COR-L47 (cell line): ENCODE data around the gene UQCRQ.

Experiments used
- DNase-seq: peaks from one replicate; lab custom pipeline; 2025; lab: John Stamatoyannopoulos, UW

UQCRQ gene

DNA sequence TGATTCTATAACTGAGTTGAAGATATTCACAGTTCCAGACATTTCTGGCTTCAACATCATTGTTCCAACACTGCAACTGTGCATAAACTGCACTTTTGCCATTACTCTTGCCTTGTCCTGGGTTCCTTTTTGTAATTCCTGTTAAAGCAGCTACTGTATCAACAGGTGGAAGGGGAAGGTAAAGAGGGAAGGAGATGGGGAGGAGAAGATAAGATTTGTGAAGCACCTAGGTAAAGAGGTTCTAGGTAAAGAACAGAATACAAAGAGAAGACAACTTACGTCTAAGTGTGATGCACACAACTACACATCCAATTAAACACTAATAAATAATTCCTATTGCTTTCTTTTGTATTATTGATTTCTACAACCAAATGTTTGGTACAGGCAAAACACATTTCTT is 43.3 kb downstream of the UQCRQ start:
- no peak for DNase-seq

GRCh38 chr5:132915681-132916080 is 49.2 kb downstream of the UQCRQ start:
- DNase-seq, result no peak

- DNase-seq, result no peak
Measured at GRCh38 chr5:132916086-132916485, 49.6 kb downstream of the UQCRQ start.
